BE2C (cell line): ENCODE results near the gene ABCF3.

ENCODE experiments used
- DNase-seq: peaks from one replicate; pipeline ENCODE4 v3.0.0-alpha.2; 2020
- H3K27me3 ChIP-seq: fragments of 250-450 bp; sonication (Bioruptor Pico); 2 replicates; pipeline ENCODE4 v1.5.1; 2020; ENCODE audit warnings: mild to moderate bottlenecking
- H3K36me3 ChIP-seq: fragments of 250-450 bp; sonication (Bioruptor Pico); 2 replicates; pipeline ENCODE4 v1.5.1; 2020; ENCODE audit warnings: mild to moderate bottlenecking
- H3K4me1 ChIP-seq: fragments of 250-450 bp; sonication (Bioruptor Pico); 2 replicates; pipeline ENCODE4 v1.5.1; 2020
- H3K4me3 ChIP-seq: 2 replicates; pipeline ENCODE4 v1.5.1; 2011; ENCODE audit warnings: low read depth, low read length
- H3K9me3 ChIP-seq: fragments of 250-450 bp; sonication (Bioruptor Pico); 2 replicates; pipeline ENCODE4 v1.5.1; 2020
- CTCF ChIP-seq: IDR thresholded peaks from 2 replicates; pipeline ENCODE4 v1.5.1; 2012; ENCODE audit warnings: mild to moderate bottlenecking, low read depth, low read length

The ABCF3 gene

GRCh38 chr3:184168363-184169120, 17.5 kb upstream of the ABCF3 start:
- peaks cover 69% of the 10 kb centered on the region for H3K36me3 ChIP-seq
- no peak overlapping the region for H3K4me3 ChIP-seq
- H3K27me3 ChIP-seq = no peaks in the 10 kb centered on the region
- H3K9me3 ChIP-seq = no peaks in the 10 kb centered on the region
- H3K4me1 ChIP-seq = no peaks in the 10 kb centered on the region
- DNase-seq = no peak
- no peak for TF ChIP-seq CTCF

- no peaks in the 10 kb centered on the region for H3K27me3 ChIP-seq
- H3K9me3 ChIP-seq = no peaks in the 10 kb centered on the region
- no peak overlapping the region for H3K4me3 ChIP-seq
- no peaks in the 10 kb centered on the region for H3K4me1 ChIP-seq
- DNase-seq = no peak
- peaks cover 52% of the 10 kb centered on the region for H3K36me3 ChIP-seq
- TF ChIP-seq CTCF = no peak
Observed at GRCh38 chr3:184169896-184170875, 15.8 kb upstream of the ABCF3 start.

GRCh38 chr3:184171562-184171961, 14.4 kb upstream of the ABCF3 start:
- H3K27me3 ChIP-seq = no peaks in the 10 kb centered on the region
- peaks cover 39% of the 10 kb centered on the region for H3K36me3 ChIP-seq
- no peak for TF ChIP-seq CTCF
- H3K4me3 ChIP-seq = no peak overlapping the region
- H3K4me1 ChIP-seq = no peaks in the 10 kb centered on the region
- no peaks in the 10 kb centered on the region for H3K9me3 ChIP-seq
- no peak for DNase-seq

DNA sequence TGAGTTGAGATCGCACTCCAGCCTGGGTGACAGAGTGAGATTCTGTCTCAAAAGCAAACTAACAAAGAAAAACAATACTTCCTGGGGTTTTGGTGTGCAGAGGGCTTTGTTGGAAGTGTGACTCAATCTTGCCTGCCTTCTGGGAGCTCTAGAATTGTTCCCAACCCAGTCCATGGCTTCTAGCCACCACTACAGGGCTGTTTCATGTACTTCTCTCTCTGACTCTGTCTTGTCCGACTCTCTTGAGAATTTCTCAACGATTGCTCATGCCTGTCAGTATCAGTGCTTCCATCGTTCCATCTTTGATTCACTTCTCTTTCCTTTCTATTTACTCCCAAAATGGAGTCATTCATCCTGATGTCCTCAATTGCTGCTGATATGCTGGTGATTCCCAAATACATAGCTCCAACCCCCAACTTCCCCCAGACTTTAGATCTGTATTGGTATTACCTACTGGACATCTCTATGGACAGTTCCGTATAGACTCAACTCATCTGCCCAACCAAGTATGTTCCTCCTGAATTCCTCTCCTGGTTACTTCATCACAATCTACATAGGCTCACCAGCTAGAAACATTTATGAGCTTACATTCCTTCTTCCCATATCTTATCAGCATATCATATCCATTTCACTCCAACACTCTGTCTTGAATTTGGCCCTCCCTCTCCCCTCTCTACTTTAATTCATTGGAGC, 13.2 kb upstream of the ABCF3 start:
- Histone ChIP-seq H3K4me1 (peaks cover 7% of the 10 kb centered on the region), H3K4me3 (no peak overlapping the region), H3K9me3 (no peaks in the 10 kb centered on the region), H3K36me3 (peaks cover 40% of the 10 kb centered on the region), H3K27me3 (no peaks in the 10 kb centered on the region)
- no peak for TF ChIP-seq CTCF
- no peak for DNase-seq

GRCh38 chr3:184173374-184173722, 12.7 kb upstream of the ABCF3 start:
- peaks cover 7% of the 10 kb centered on the region for H3K4me1 ChIP-seq
- TF ChIP-seq CTCF = no peak
- no peaks in the 10 kb centered on the region for H3K9me3 ChIP-seq
- H3K4me3 ChIP-seq = no peak overlapping the region
- no peak for DNase-seq
- no peaks in the 10 kb centered on the region for H3K27me3 ChIP-seq
- peaks cover 40% of the 10 kb centered on the region for H3K36me3 ChIP-seq
